Measurements from ENCODE around the gene RBM33. TPM values are rescaled to one million over a fixed set of nuclear protein-coding genes. Genes with fewer than 3 reads are reported as not detected.

Gene RBM33
- polyA plus RNA-seq, 2 of the 4 experiments (the other 2 are of a cell fraction), result 21.7 to 21.9 TPM

DNA sequence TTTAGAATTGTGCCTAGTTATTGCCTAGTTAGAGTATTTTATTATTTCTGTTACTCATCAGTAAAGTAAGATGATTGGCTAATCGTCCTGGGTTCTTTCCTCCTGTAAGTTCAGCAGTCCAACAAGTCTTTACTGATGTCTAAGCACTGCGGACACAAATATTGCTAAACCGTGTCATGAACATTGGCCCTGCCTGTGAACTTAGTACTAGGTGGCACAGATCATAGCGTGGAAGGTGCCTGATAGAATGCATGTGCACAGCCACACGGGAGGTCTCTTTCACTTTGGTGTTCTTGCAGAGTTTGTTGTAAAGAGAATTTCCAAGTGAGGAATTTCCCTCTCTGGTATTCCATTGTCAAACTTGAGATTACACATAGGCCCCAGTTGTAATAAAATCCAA is 38.0 kb downstream of the RBM33 start:
- Histone ChIP-seq H3K4me2 (no peak overlapping the region), H3K27ac (no peak overlapping the region), H3K9me3 (no peaks in the 10 kb centered on the region), H3K4me3 (no peak overlapping the region), H3K4me1 (no peaks in the 10 kb centered on the region)
- no peak for ATAC-seq
- 82% methylated on average over 5 of the region's 5 CpGs for WGBS (ENCODE audit: missing lambda C conversion rate)
- ChIA-PET POLR2A (no interaction called here), CTCF (no interaction called here)
- FAIRE-seq, result no peak
- TF ChIP-seq CBX2 (IDR thresholded peaks at IDR 0.05; ENCODE audit: borderline replicate concordance, low read depth), result no peak
- no peak for TF ChIP-seq REST (IDR thresholded peaks at IDR 0.05)
- no peak for TF ChIP-seq MAX (IDR thresholded peaks at IDR 0.05)
- no peak for TF ChIP-seq NR3C1 (IDR thresholded peaks at IDR 0.05)
- no peak for TF ChIP-seq ZNF302 (CRISPR knock-in tag; IDR thresholded peaks at IDR 0.05)
- no peak for TF ChIP-seq CHD4 (IDR thresholded peaks at IDR 0.05; ENCODE audit: borderline replicate concordance)
- TF ChIP-seq JUN (IDR thresholded peaks at IDR 0.05), result no peak
- TF ChIP-seq POLR2AphosphoS2 (conservative IDR thresholded peaks at IDR 0.05; ENCODE audit: low read length), result no peak
- no peak for TF ChIP-seq MAZ (IDR thresholded peaks at IDR 0.05; ENCODE audit: borderline replicate concordance, low read depth, low read length)
- TF ChIP-seq EHF (CRISPR knock-in tag; IDR thresholded peaks at IDR 0.05), result no peak
- no peak for TF ChIP-seq RNF2 (IDR thresholded peaks at IDR 0.05; ENCODE audit: borderline replicate concordance, low read depth)
- no peak for TF ChIP-seq RAD21 (conservative IDR thresholded peaks at IDR 0.05 in 1 of 2, IDR thresholded peaks at IDR 0.05 in 1 of 2)
- TF ChIP-seq RARB (CRISPR knock-in tag; IDR thresholded peaks at IDR 0.05), result no peak
- no peak for TF ChIP-seq NPAS2 (CRISPR knock-in tag; IDR thresholded peaks at IDR 0.05; ENCODE audit: borderline replicate concordance)
- no peak for DNase-seq (ENCODE audit: low read depth in 1 of 2, low spot score in 1 of 2)

DNA sequence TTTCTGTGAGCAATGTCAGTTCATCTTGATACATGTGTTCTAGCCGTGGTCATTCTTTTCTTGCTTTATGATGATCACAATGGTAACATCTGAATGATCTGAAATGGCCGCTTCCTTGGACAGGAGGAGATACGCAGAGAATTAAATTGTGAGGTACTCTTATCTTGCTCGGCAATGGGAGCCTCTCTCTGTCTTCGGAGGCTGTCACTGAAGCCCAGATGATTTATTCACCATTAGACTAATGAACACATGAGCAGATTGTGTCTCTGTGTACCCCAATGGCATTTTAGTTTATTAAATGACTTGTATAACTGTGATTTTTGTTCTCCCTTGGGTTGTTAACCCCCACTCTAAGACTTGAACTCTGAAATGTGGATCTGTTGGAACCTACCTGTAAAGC is 38.6 kb downstream of the RBM33 start:
- H3K4me1 ChIP-seq, result no peaks in the 10 kb centered on the region
- FAIRE-seq, result no peak
- TF ChIP-seq TP53 (CRISPR knock-in tag; IDR thresholded peaks at IDR 0.05), result no peak
- no peak for TF ChIP-seq ZC3H11A (IDR thresholded peaks at IDR 0.05)
- TF ChIP-seq FOSB (CRISPR knock-in tag; IDR thresholded peaks at IDR 0.05), result no peak
- TF ChIP-seq REST (IDR thresholded peaks at IDR 0.05), result no peak
- TF ChIP-seq CEBPB (IDR thresholded peaks at IDR 0.05), result no peak
- TF ChIP-seq MAX (IDR thresholded peaks at IDR 0.05), result no peak
- no peak for TF ChIP-seq EHF (CRISPR knock-in tag; IDR thresholded peaks at IDR 0.05)
- TF ChIP-seq ZNF302 (CRISPR knock-in tag; IDR thresholded peaks at IDR 0.05), result no peak
- TF ChIP-seq JUN (IDR thresholded peaks at IDR 0.05), result no peak
- TF ChIP-seq HOXA7 (CRISPR knock-in tag; IDR thresholded peaks at IDR 0.05), result no peak
- TF ChIP-seq HOXB5 (CRISPR knock-in tag; IDR thresholded peaks at IDR 0.05), result no peak
- no peak for TF ChIP-seq ZFP36 (IDR thresholded peaks at IDR 0.05; ENCODE audit: borderline replicate concordance, partially characterized antibody)
- TF ChIP-seq KDM1A (IDR thresholded peaks at IDR 0.05; ENCODE audit: low read depth), result no peak
- TF ChIP-seq FOXS1 (CRISPR knock-in tag; IDR thresholded peaks at IDR 0.05), result no peak
- TF ChIP-seq NPAS2 (CRISPR knock-in tag; IDR thresholded peaks at IDR 0.05; ENCODE audit: borderline replicate concordance), result no peak
- H3K9me3 ChIP-seq, result no peaks in the 10 kb centered on the region
- ATAC-seq, result no peak
- DNase-seq (ENCODE audit: low read depth in 1 of 2, low spot score in 1 of 2), result no peak
- CTCF ChIA-PET, result no interaction called here
- no peak overlapping the region for H3K4me2 ChIP-seq
- H3K4me3 ChIP-seq, result no peak overlapping the region
- WGBS (ENCODE audit: missing lambda C conversion rate), result 87% methylated on average over 5 of the region's 5 CpGs
- no peak overlapping the region for H3K27ac ChIP-seq
- POLR2A ChIA-PET, result no interaction called here

Measured in A549 (cell line).